Measurements from ENCODE around the gene GARIN6. TPM values are rescaled to one million over a fixed set of nuclear protein-coding genes. Genes with fewer than 3 reads are reported as not detected.
"Not testable (repeated sequence)": the region's sequence is repeated elsewhere in the genome, so short reads cannot be mapped to it uniquely, and the experiment has no call there.

Gene GARIN6
- total RNA-seq, 1 donor from 2014 or later: not detected

DNA sequence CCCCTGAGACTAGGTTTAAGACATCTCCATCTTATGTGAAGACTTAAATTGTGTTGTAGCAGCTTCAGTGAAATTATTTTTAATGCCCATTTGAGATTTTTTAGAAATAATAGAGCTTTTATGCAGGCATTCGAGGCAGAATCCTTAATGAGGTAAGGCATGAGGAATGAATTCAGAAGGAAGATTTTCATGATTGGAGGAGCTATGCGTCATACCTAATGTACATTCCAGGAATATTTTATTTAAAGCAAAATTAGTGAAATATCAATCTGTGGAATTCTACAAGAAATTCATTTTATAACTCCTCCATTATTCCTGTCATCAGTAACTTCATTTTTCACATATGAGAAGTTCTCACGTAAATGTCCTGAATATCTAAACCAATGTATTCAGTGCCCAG is 36.0 kb upstream of the GARIN6 start:
- Mint-ChIP-seq H3K36me3 (ENCODE audit: insufficient read depth) (peaks cover 2% of the 10 kb centered on the region), H3K4me3 (ENCODE audit: low read depth) (no peak overlapping the region), H3K27ac (no peak overlapping the region), H3K27me3 (no peaks in the 10 kb centered on the region), H3K4me1 (ENCODE audit: low read depth) (no peaks in the 10 kb centered on the region), H3K9me3 (ENCODE audit: low read depth) (peaks cover 8% of the 10 kb centered on the region)
- DNase-seq (ENCODE audit: low spot score, unreplicated experiment): no peak
- TF ChIP-seq, protein P1, sequence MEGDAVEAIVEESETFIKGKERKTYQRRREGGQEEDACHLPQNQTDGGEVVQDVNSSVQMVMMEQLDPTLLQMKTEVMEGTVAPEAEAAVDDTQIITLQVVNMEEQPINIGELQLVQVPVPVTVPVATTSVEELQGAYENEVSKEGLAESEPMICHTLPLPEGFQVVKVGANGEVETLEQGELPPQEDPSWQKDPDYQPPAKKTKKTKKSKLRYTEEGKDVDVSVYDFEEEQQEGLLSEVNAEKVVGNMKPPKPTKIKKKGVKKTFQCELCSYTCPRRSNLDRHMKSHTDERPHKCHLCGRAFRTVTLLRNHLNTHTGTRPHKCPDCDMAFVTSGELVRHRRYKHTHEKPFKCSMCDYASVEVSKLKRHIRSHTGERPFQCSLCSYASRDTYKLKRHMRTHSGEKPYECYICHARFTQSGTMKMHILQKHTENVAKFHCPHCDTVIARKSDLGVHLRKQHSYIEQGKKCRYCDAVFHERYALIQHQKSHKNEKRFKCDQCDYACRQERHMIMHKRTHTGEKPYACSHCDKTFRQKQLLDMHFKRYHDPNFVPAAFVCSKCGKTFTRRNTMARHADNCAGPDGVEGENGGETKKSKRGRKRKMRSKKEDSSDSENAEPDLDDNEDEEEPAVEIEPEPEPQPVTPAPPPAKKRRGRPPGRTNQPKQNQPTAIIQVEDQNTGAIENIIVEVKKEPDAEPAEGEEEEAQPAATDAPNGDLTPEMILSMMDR (IDR thresholded peaks at IDR 0.05; ENCODE audit: unreplicated experiment): no peak

DNA sequence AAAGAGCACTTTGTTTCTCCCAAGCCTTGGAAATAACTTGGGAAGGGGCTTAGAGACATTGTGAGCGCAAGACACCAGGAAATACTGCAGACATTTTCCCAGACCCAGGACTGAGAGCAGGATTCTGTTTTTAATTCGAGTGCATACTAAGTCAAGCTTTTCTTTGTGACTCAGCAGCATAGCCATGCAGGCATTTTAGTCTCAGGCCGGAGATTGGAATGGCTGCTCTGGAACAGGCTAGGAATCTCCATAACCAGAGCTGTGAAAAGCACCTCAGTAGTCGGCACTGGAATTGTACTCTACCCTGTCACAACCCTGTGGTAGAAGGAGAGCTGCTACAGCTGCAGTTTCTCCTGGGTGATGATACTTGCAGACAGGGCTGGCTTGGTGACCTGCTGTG is 28.9 kb upstream of the GARIN6 start:
- Mint-ChIP-seq H3K27ac (no peak overlapping the region), H3K36me3 (ENCODE audit: insufficient read depth) (peaks cover 7% of the 10 kb centered on the region), H3K27me3 (no peaks in the 10 kb centered on the region), H3K4me3 (ENCODE audit: low read depth) (no peak overlapping the region), H3K4me1 (ENCODE audit: low read depth) (no peaks in the 10 kb centered on the region), H3K9me3 (ENCODE audit: low read depth) (peaks cover 43% of the 10 kb centered on the region)
- TF ChIP-seq, protein P1 (IDR thresholded peaks at IDR 0.05; ENCODE audit: unreplicated experiment): no peak
- DNase-seq (ENCODE audit: low spot score, unreplicated experiment): no peak

DNA sequence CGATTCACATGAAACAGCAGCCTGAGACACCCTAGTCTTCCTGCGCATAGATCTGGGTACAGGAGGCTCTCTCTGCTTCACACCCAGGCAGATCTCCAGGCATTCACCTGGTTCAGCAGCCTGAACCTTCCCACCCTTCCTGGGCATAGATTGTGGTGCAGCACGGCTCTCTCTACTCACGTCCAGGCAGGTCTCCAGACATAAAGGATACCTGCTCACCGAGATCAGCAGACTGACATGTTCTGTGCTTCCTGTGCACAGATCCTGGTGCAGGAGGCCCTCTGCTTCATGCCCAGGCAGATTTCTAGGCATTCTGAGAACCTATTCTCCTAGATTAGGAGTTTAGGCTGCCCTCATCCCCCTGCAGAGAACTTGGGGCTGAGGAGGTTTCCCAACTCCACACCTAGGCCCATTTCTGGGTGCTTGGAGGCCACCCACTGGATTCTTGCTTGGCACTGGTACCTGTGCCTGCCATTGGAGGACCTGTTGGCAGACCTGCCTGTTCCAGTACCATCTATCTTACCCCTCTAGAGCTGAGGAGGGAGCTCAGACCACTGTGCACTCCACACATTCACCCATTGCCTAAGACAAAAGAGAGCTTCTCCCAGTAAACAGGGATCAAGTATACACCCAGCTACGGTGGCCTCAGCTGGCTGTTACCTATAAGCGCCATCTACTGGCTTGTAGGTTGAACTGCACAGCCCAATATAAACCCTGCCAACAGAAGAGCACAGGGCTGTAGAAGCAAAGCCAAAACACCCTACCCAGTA is 28.0 kb upstream of the GARIN6 start:
- TF ChIP-seq, protein P1 (IDR thresholded peaks at IDR 0.05; ENCODE audit: unreplicated experiment): peak; percentile 47
- Mint-ChIP-seq H3K27me3 (no peaks in the 10 kb centered on the region), H3K27ac (no peak overlapping the region), H3K9me3 (ENCODE audit: low read depth) (peaks cover 44% of the 10 kb centered on the region), H3K36me3 (ENCODE audit: insufficient read depth) (peaks cover 7% of the 10 kb centered on the region), H3K4me3 (ENCODE audit: low read depth) (no peak overlapping the region), H3K4me1 (ENCODE audit: low read depth) (no peaks in the 10 kb centered on the region)
- no peak for DNase-seq (ENCODE audit: low spot score, unreplicated experiment)

DNA sequence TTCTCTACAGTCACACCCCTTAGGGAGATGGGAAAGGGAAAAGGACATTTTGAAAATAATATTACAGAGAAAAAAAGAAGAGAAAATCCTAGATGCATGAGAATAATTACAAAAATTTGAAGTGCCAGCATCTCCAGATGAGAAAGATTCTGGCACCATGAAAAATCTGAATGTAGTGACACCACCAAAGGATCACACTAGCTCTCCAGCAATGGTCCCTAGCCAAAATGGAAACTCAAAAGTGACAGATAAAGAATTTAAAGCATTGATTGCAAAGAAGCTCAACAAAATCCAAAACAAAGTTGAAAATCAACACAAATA is 27.4 kb upstream of the GARIN6 start:
- peaks cover 44% of the 10 kb centered on the region for H3K9me3 Mint-ChIP-seq (ENCODE audit: low read depth)
- TF ChIP-seq, protein P1 (IDR thresholded peaks at IDR 0.05; ENCODE audit: unreplicated experiment): no peak
- H3K36me3 Mint-ChIP-seq (ENCODE audit: insufficient read depth): peaks cover 7% of the 10 kb centered on the region
- H3K27ac Mint-ChIP-seq: no peak overlapping the region
- H3K4me1 Mint-ChIP-seq (ENCODE audit: low read depth): no peaks in the 10 kb centered on the region
- no peak overlapping the region for H3K4me3 Mint-ChIP-seq (ENCODE audit: low read depth)
- H3K27me3 Mint-ChIP-seq: no peaks in the 10 kb centered on the region
- no peak for DNase-seq (ENCODE audit: low spot score, unreplicated experiment)

DNA sequence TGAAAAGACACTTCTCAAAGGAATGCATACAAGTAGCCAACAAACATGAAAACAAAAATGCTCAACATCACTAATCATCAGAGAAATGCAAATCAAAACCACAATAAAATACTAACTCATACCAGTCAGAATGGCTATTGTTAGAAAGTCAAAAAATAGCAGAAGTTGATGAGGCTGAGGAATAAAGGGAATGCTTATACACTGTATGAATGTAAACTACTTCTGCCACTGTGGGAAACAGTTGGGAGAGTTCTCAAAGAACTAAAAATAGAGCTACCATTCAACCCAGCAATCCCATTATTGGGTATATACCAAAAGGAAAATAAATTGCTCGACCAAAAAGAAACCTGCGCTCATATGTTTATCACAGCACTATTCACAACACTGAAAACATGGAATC is 23.0 kb upstream of the GARIN6 start:
- H3K36me3 Mint-ChIP-seq (ENCODE audit: insufficient read depth); H3K4me1 Mint-ChIP-seq (ENCODE audit: low read depth); H3K27me3 Mint-ChIP-seq; H3K4me3 Mint-ChIP-seq (ENCODE audit: low read depth); DNase-seq (ENCODE audit: low spot score, unreplicated experiment); H3K27ac Mint-ChIP-seq: not testable (repeated sequence)
- peaks cover 24% of the 10 kb centered on the region for H3K9me3 Mint-ChIP-seq (ENCODE audit: low read depth)

DNA sequence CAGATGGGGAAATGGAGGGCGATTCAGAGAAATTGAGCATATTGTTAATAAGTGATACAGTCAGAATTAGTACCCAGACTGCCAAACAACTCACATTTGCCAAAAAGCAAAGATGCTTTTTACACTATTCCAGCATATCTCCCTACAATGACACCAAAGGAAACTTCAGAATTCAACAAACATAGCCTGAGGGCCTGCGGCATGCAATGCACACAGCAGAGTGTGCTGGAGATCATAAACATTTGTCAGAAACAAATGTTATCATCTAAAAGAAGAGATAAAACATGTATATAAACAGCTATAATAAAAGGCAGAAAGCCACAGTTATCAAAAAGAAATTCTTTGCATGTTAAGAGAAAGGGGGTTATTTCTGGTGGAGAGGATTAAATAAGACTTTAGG is 20.1 kb upstream of the GARIN6 start:
- no peak overlapping the region for H3K27ac Mint-ChIP-seq
- no peaks in the 10 kb centered on the region for H3K27me3 Mint-ChIP-seq
- no peak overlapping the region for H3K4me3 Mint-ChIP-seq (ENCODE audit: low read depth)
- no peaks in the 10 kb centered on the region for H3K4me1 Mint-ChIP-seq (ENCODE audit: low read depth)
- TF ChIP-seq, protein P1 (IDR thresholded peaks at IDR 0.05; ENCODE audit: unreplicated experiment): no peak
- DNase-seq (ENCODE audit: low spot score, unreplicated experiment): no peak
- H3K36me3 Mint-ChIP-seq (ENCODE audit: insufficient read depth): no peaks in the 10 kb centered on the region
- peaks cover 8% of the 10 kb centered on the region for H3K9me3 Mint-ChIP-seq (ENCODE audit: low read depth)
